ENCODE measurements around the gene SLAIN2. TPM values are rescaled to one million over a fixed set of nuclear protein-coding genes. Genes with fewer than 3 reads are reported as not detected.

Gene SLAIN2
- total and polyA plus RNA-seq, 3 donors from 2014 or later, result 57.3 to 255 (median 75.8) TPM

DNA sequence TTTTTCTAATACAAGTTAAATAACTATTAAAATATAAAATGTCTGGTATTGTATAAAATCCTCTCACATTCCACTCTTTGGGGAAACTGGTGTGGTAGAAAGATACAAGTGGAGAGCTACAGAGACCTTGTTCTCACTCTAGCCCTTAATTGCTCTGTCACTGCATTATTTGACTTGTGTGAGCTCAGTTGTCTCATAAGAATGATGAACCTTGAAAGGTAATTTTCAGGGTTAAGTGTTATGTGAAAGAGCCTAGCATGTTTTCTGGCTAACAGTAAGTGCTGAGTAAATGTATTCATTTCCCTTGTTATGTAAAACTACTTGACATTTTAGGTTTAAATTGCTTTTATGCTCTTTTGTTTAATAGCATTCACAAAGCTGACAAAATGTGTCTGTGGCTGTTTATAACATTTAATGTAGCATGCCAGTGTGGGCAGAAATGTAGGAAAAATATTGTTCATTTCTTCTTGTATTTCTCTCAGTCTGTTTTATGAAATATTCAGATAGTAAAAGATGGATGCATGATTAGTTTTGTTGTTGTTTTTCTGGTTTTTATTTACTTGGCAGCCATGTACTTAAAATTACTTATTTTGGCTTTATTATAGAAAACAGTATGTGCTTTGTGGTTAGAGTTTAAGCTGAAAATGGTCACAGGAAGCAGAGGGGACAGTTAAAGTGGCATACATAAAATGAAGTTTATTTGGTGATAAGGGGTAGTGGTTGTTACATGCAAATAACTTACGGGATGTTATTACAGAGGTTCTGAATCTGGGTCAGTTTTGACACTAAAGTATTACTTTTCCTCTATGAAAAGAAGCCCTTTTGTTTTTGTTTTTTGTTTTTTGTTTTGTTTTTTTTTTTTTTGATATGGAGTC lies 29.2 kb downstream of the SLAIN2 start:
- H3K27ac ChIP-seq, result no peak overlapping the region

DNA sequence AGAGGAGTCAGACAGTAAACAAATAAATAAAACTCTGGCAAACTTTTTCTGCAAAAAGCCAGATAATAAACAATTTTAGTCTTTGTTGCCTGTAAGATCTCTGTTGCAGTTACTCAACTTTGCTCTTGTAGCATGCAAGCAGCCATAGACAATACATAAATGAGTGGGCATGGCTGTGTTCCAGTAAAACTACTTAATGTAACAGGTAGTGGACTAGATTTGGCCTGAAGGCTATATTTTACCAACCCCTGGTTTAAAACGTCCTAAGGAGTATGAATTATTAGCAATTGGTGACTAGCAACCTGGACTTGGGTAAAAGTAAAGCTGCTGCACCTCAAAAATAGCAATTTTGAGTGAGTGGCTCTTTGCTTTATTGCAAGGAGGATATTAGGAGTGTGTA lies 30.9 kb downstream of the SLAIN2 start:
- WGBS, 2 donors, result 56 to 69% methylated on average over 1 of the region's 1 CpG
- H3K4me1 ChIP-seq, result no peaks in the 10 kb centered on the region
- H3K4me3 ChIP-seq, result no peak overlapping the region
- no peak for DNase-seq
- no peaks in the 10 kb centered on the region for H3K36me3 ChIP-seq (ENCODE audit: low read depth, missing control alignments)
- no peaks in the 10 kb centered on the region for H3K27me3 ChIP-seq
- H3K27ac ChIP-seq, result no peak overlapping the region
- intact Hi-C loops (cut with DNase I; ENCODE audit: low total_unique reads), result no loop called here
- H3K9me3 ChIP-seq, result no peaks in the 10 kb centered on the region
- TF ChIP-seq, protein P1, sequence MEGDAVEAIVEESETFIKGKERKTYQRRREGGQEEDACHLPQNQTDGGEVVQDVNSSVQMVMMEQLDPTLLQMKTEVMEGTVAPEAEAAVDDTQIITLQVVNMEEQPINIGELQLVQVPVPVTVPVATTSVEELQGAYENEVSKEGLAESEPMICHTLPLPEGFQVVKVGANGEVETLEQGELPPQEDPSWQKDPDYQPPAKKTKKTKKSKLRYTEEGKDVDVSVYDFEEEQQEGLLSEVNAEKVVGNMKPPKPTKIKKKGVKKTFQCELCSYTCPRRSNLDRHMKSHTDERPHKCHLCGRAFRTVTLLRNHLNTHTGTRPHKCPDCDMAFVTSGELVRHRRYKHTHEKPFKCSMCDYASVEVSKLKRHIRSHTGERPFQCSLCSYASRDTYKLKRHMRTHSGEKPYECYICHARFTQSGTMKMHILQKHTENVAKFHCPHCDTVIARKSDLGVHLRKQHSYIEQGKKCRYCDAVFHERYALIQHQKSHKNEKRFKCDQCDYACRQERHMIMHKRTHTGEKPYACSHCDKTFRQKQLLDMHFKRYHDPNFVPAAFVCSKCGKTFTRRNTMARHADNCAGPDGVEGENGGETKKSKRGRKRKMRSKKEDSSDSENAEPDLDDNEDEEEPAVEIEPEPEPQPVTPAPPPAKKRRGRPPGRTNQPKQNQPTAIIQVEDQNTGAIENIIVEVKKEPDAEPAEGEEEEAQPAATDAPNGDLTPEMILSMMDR (IDR thresholded peaks at IDR 0.05), result no peak
- no peak for TF ChIP-seq POLR2A (IDR thresholded peaks at IDR 0.05)

More for the DNA sequence above, 29.2 kb downstream of the SLAIN2 start:
- H3K4me3 ChIP-seq, result no peak overlapping the region
- no peaks in the 10 kb centered on the region for H3K36me3 ChIP-seq (ENCODE audit: low read depth, missing control alignments)
- TF ChIP-seq, protein P1 (IDR thresholded peaks at IDR 0.05), result no peak
- no peak for TF ChIP-seq POLR2A (IDR thresholded peaks at IDR 0.05)
- 35 to 54% methylated on average over 1 of the region's 1 CpG for WGBS, 2 donors
- no peaks in the 10 kb centered on the region for H3K4me1 ChIP-seq
- no peaks in the 10 kb centered on the region for H3K27me3 ChIP-seq
- no peaks in the 10 kb centered on the region for H3K9me3 ChIP-seq
- intact Hi-C loops (cut with DNase I; ENCODE audit: low total_unique reads), result no loop called here
- DNase-seq, result no peak

DNA sequence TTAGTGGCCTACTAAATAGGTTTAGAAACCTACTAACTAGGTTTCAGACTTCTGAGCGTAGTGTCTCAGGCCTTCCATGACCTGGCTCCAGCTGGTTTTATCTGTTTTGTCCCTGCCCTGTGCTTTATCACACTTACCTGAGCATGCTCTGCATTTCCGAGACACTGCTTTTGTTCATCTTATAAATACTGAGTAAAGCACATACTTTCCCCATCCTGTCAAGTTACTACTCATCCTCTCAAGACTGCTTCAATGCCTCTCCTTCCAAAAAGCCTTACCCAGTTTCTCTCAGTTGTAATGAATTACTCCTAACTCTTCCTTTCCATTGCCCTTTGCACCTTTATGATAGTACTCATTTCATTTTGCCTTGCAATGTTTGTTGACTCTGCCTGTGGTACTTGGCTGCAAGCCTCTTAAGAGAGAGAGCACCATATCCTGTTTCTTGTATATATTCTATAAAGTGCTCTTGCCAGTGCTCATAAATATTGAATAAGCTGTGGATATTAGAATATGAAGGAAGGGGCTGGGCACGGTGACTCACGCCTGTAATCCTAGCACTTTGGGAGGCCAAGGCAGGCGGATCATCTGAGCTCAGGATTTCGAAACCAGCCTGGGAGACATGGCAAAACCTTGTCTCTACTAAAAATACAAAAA lies 34.4 kb downstream of the SLAIN2 start:
- Histone ChIP-seq H3K9me3 (no peaks in the 10 kb centered on the region), H3K27me3 (no peaks in the 10 kb centered on the region), H3K27ac (no peak overlapping the region), H3K4me1 (peaks cover 4% of the 10 kb centered on the region), H3K36me3 (ENCODE audit: low read depth, missing control alignments) (no peaks in the 10 kb centered on the region), H3K4me3 (no peak overlapping the region)
- WGBS, 2 donors, result 92 to 96% methylated on average over 6 of the region's 6 CpGs
- intact Hi-C loops (cut with DNase I; ENCODE audit: low total_unique reads), result no loop called here
- no peak for DNase-seq
- no peak for TF ChIP-seq POLR2A (IDR thresholded peaks at IDR 0.05)

DNA sequence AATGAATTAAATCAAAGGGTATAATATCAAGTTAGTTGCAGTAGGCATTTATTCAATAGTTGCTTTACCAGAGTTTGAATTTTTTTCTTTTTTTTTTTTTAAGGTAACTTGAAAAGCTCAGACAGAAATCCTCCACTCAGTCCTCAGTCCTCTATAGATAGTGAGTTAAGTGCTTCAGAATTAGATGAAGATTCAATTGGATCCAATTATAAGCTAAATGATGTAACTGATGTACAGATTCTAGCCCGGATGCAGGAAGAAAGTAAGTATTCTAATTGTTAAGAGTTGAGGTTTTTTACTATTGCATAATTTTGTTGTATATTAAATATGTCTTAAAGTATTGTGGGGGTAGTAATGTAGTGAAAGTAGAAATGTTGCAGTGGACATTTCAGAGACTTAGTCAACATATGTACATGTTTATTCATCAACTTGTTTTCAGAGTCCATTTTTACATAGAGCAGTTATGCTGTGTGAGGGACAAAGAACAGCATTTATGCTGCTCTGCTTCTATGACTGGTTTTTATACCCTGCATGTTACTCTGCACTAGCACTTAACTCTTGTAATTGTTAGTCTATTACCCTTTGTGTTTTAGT lies 38.4 kb downstream of the SLAIN2 start:
- DNase-seq, result no peak
- H3K4me3 ChIP-seq, result no peak overlapping the region
- no peak overlapping the region for H3K27ac ChIP-seq
- H3K27me3 ChIP-seq, result no peaks in the 10 kb centered on the region
- no peaks in the 10 kb centered on the region for H3K36me3 ChIP-seq (ENCODE audit: low read depth, missing control alignments)
- no peak for TF ChIP-seq POLR2A (IDR thresholded peaks at IDR 0.05)
- TF ChIP-seq, protein P1 (IDR thresholded peaks at IDR 0.05), result no peak
- intact Hi-C loops (cut with DNase I; ENCODE audit: low total_unique reads), result no loop called here
- WGBS, 2 donors, result 76 to 79% methylated on average over 1 of the region's 1 CpG
- no peaks in the 10 kb centered on the region for H3K9me3 ChIP-seq
- H3K4me1 ChIP-seq, result peaks cover 4% of the 10 kb centered on the region

DNA sequence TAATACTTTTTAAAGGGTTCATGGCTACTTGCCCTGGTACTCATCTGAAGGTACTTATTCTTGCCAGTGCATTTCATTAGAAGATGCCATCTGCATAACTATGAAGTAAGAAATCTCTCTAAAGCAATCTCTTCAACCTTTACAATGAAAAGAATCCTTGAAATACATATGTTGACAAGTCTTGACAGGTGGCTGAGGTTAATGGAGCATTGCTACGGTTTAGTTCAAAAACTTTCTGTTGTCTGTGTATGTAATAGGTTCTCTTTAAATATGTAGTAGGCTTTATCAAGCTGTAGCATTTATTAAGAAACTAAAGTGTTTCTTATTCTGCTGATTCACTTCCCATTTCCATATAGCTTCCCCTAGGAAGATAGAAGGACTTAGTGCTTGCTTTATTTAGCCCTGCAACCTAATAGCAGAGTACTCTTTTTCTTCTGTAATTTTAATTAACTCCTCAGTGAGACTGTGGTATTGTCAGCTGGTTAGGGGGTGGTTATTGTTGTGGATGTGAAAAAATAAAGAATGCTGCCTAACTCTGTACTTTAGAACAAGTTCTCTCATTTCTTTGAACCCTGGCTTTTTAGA lies 39.3 kb downstream of the SLAIN2 start:
- Histone ChIP-seq H3K9me3 (no peaks in the 10 kb centered on the region), H3K27ac (no peak overlapping the region), H3K36me3 (ENCODE audit: low read depth, missing control alignments) (no peaks in the 10 kb centered on the region), H3K4me1 (peaks cover 4% of the 10 kb centered on the region), H3K4me3 (no peak overlapping the region), H3K27me3 (no peaks in the 10 kb centered on the region)
- intact Hi-C loops (cut with DNase I; ENCODE audit: low total_unique reads), result no loop called here
- TF ChIP-seq, protein P1 (IDR thresholded peaks at IDR 0.05), result no peak
- TF ChIP-seq POLR2A (IDR thresholded peaks at IDR 0.05), result no peak
- 81 to 86% methylated on average over 1 of the region's 1 CpG for WGBS, 2 donors
- DNase-seq, result no peak
